ENCODE results near the gene BSDC1. TPM values are rescaled to one million over a fixed set of nuclear protein-coding genes. Genes with fewer than 3 reads are reported as not detected.
"Not testable (repeated sequence)": the region's sequence is repeated elsewhere in the genome, so short reads cannot be mapped to it uniquely, and the experiment has no call there.

BSDC1 gene
- total RNA-seq, 1 donor from 2014 or later = 56.6 TPM

GRCh38 chr1:32361308-32361673, 33.0 kb downstream of the BSDC1 start:
- no peaks in the 10 kb centered on the region for H3K9me3 Mint-ChIP-seq (ENCODE audit: low read depth)
- H3K4me1 Mint-ChIP-seq (ENCODE audit: low read depth) = peaks cover 21% of the 10 kb centered on the region
- no peaks in the 10 kb centered on the region for H3K27me3 Mint-ChIP-seq (ENCODE audit: low read depth)
- H3K36me3 Mint-ChIP-seq (ENCODE audit: low read depth) = peaks cover 11% of the 10 kb centered on the region
- no peak overlapping the region for H3K4me3 Mint-ChIP-seq (ENCODE audit: unreplicated experiment)
- no peak overlapping the region for H3K27ac Mint-ChIP-seq (ENCODE audit: unreplicated experiment)
- DNase-seq (ENCODE audit: low spot score) = no peak
- no peak for TF ChIP-seq CTCF (IDR thresholded peaks at IDR 0.05)

GRCh38 chr1:32358435-32358834, 35.8 kb downstream of the BSDC1 start:
- no peak for TF ChIP-seq CTCF (IDR thresholded peaks at IDR 0.05)
- no peak overlapping the region for H3K27ac Mint-ChIP-seq (ENCODE audit: unreplicated experiment)
- DNase-seq (ENCODE audit: low spot score) = no peak
- H3K4me1 Mint-ChIP-seq (ENCODE audit: low read depth) = peaks cover 25% of the 10 kb centered on the region
- no peaks in the 10 kb centered on the region for H3K27me3 Mint-ChIP-seq (ENCODE audit: low read depth)
- peaks cover 14% of the 10 kb centered on the region for H3K36me3 Mint-ChIP-seq (ENCODE audit: low read depth)
- no peak overlapping the region for H3K4me3 Mint-ChIP-seq (ENCODE audit: unreplicated experiment)
- no peaks in the 10 kb centered on the region for H3K9me3 Mint-ChIP-seq (ENCODE audit: low read depth)

GRCh38 chr1:32357614-32358013, 36.6 kb downstream of the BSDC1 start:
- no peak for DNase-seq (ENCODE audit: low spot score)

GRCh38 chr1:32356478-32356877, 37.8 kb downstream of the BSDC1 start:
- peaks cover 10% of the 10 kb centered on the region for H3K36me3 Mint-ChIP-seq (ENCODE audit: low read depth)
- no peak overlapping the region for H3K27ac Mint-ChIP-seq (ENCODE audit: unreplicated experiment)

More at GRCh38 chr1:32357614-32358013, 36.6 kb downstream of the BSDC1 start:
- TF ChIP-seq CTCF (IDR thresholded peaks at IDR 0.05) = no peak
- no peaks in the 10 kb centered on the region for H3K9me3 Mint-ChIP-seq (ENCODE audit: low read depth)
- no peak overlapping the region for H3K27ac Mint-ChIP-seq (ENCODE audit: unreplicated experiment)
- H3K36me3 Mint-ChIP-seq (ENCODE audit: low read depth) = peaks cover 12% of the 10 kb centered on the region
- no peak overlapping the region for H3K4me3 Mint-ChIP-seq (ENCODE audit: unreplicated experiment)
- no peaks in the 10 kb centered on the region for H3K27me3 Mint-ChIP-seq (ENCODE audit: low read depth)
- H3K4me1 Mint-ChIP-seq (ENCODE audit: low read depth) = peaks cover 26% of the 10 kb centered on the region

GRCh38 chr1:32355778-32356177, 38.5 kb downstream of the BSDC1 start:
- not testable (repeated sequence) for H3K9me3 Mint-ChIP-seq (ENCODE audit: low read depth); H3K27me3 Mint-ChIP-seq (ENCODE audit: low read depth); H3K4me3 Mint-ChIP-seq (ENCODE audit: unreplicated experiment); H3K36me3 Mint-ChIP-seq (ENCODE audit: low read depth); H3K27ac Mint-ChIP-seq (ENCODE audit: unreplicated experiment); DNase-seq (ENCODE audit: low spot score)
- peaks cover 28% of the 10 kb centered on the region for H3K4me1 Mint-ChIP-seq (ENCODE audit: low read depth)

More at GRCh38 chr1:32356478-32356877, 37.8 kb downstream of the BSDC1 start:
- DNase-seq (ENCODE audit: low spot score) = no peak
- no peak for TF ChIP-seq CTCF (IDR thresholded peaks at IDR 0.05)
- Mint-ChIP-seq H3K9me3 (ENCODE audit: low read depth) (no peaks in the 10 kb centered on the region), H3K4me3 (ENCODE audit: unreplicated experiment) (no peak overlapping the region), H3K4me1 (ENCODE audit: low read depth) (peaks cover 27% of the 10 kb centered on the region), H3K27me3 (ENCODE audit: low read depth) (no peaks in the 10 kb centered on the region)

- Mint-ChIP-seq H3K9me3 (ENCODE audit: low read depth) (no peaks in the 10 kb centered on the region), H3K36me3 (ENCODE audit: low read depth) (peaks cover 10% of the 10 kb centered on the region), H3K4me1 (ENCODE audit: low read depth) (peaks cover 39% of the 10 kb centered on the region)
These were observed 40.2 kb downstream of the BSDC1 start for GRCh38 chr1:32353886-32354570.

More at GRCh38 chr1:32353886-32354570, 40.2 kb downstream of the BSDC1 start:
- Mint-ChIP-seq H3K27ac (ENCODE audit: unreplicated experiment) (peak overlapping the region; percentile 8), H3K27me3 (ENCODE audit: low read depth) (no peaks in the 10 kb centered on the region), H3K4me3 (ENCODE audit: unreplicated experiment) (peak overlapping the region; percentile 0)
- no peak for TF ChIP-seq CTCF (IDR thresholded peaks at IDR 0.05)
- no peak for DNase-seq (ENCODE audit: low spot score)
